Progenitor cell of endocrine pancreas (in vitro differentiated cells): ENCODE measurements around the gene COL23A1. TPM values are rescaled to one million over a fixed set of nuclear protein-coding genes. Genes with fewer than 3 reads are reported as not detected.

Source experiments
- DNase-seq: peaks from one replicate; pipeline ENCODE4 v3.0.0; 2021; ENCODE audit warnings: low spot score; ENCODE audit not compliant: unreplicated experiment
- H3K27ac Mint-ChIP-seq: 2 replicates; pipeline ENCODE4 v1.8.0; 2021; ENCODE audit warnings: mild to moderate bottlenecking, moderate library complexity, mixed read lengths
- H3K27me3 Mint-ChIP-seq: 2 replicates; pipeline ENCODE4 v1.8.0; 2021; ENCODE audit warnings: mixed read lengths
- H3K36me3 Mint-ChIP-seq: 2 replicates; pipeline ENCODE4 v1.8.0; 2022; ENCODE audit warnings: mixed read lengths; ENCODE audit not compliant: insufficient read depth
- H3K4me1 Mint-ChIP-seq: 2 replicates; pipeline ENCODE4 v1.8.0; 2021; ENCODE audit warnings: low read depth, mixed read lengths
- H3K4me3 Mint-ChIP-seq: 2 replicates; pipeline ENCODE4 v1.8.0; 2021; ENCODE audit warnings: low read depth, mild to moderate bottlenecking, moderate library complexity, mixed read lengths
- H3K9me3 Mint-ChIP-seq: 2 replicates; pipeline ENCODE4 v1.8.0; 2021; ENCODE audit warnings: low read depth, mixed read lengths
- total RNA-seq: library from RNA; stranded (reverse); gene quantifications from 2 replicates; pipeline ENCODE4 v1.2.1, GENCODE V29; 2021
- TF ChIP-seq, protein P1 (sequence below): fragments of 200-600 bp; sonication (generic); IDR thresholded peaks from one replicate; pipeline ENCODE4 v1.5.0; 2021; ENCODE audit warnings: antibody characterized with exemption, mild to moderate bottlenecking; ENCODE audit not compliant: unreplicated experiment

COL23A1 gene
- total RNA-seq, 1 donor from 2014 or later: 0.36 TPM

DNA sequence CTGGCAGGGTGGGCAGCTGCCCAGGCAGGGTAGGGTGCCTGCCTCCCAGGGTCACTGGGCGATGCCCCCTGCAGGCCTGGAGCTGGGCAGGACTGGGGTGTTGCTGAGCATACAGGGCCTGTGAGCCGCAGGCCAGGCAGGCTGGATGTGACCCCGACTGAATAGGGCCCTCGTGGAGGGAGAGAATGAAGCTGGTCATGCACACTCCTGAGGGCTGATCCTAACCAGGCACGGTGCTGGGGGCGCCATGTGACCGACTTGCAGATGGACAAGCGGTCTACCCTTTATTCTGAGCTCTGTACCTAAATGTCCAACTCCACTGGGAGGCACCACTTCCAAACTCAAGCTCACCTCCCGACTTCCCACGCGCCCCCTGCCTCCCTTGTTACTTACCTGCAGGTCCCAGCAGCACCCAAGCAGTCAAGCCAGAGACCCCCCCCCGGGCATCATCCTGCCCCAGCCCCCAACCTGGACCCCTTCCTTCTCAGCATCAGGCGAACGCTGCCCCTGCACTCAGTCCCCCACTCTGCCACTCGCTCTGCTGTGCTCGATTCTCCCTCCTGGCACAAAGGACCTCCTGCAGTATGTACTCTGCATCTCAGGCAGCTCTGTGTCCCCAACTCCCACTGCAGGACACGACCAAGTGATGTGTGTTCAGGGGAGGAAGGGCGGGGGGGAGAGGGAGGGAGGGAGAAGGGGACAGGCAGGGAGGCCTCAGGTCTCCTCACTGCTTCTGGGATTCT, 280.8 kb downstream of the COL23A1 start:
- TF ChIP-seq, protein P1, sequence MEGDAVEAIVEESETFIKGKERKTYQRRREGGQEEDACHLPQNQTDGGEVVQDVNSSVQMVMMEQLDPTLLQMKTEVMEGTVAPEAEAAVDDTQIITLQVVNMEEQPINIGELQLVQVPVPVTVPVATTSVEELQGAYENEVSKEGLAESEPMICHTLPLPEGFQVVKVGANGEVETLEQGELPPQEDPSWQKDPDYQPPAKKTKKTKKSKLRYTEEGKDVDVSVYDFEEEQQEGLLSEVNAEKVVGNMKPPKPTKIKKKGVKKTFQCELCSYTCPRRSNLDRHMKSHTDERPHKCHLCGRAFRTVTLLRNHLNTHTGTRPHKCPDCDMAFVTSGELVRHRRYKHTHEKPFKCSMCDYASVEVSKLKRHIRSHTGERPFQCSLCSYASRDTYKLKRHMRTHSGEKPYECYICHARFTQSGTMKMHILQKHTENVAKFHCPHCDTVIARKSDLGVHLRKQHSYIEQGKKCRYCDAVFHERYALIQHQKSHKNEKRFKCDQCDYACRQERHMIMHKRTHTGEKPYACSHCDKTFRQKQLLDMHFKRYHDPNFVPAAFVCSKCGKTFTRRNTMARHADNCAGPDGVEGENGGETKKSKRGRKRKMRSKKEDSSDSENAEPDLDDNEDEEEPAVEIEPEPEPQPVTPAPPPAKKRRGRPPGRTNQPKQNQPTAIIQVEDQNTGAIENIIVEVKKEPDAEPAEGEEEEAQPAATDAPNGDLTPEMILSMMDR: no peak
- Mint-ChIP-seq H3K36me3 (no peaks in the 10 kb centered on the region), H3K4me1 (peaks cover 2% of the 10 kb centered on the region), H3K27ac (no peak overlapping the region), H3K27me3 (peaks cover 14% of the 10 kb centered on the region), H3K4me3 (no peak overlapping the region), H3K9me3 (no peaks in the 10 kb centered on the region)
- no peak for DNase-seq

DNA sequence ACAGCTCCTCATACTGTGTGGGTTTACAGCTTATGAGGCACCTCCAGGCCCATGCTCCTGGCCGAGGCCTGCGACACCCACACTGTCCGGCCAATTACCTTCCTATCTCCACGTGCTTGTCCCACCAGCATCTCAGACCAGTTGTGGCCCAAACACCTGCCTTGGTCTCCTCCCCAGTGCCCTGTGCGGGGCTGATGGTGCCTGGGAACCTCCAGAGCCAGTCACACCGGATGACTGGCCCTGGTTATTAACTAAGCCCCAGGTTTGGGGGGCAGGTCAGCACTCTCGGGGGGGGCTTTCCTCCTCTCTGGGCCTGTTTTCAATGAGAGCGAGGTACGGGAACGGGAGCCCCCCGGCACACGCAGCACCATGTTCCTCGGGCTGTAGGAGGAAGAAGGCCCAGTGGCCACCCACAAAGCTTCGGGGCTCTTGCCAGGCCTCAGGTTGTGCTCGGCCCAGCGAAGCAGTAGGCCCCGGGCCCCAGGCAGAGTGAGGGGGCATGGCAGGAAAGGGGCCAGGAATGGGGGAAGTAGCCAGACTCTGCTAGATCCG, 281.6 kb downstream of the COL23A1 start:
- TF ChIP-seq, protein P1: no peak
- no peak overlapping the region for H3K4me3 Mint-ChIP-seq
- peaks cover 2% of the 10 kb centered on the region for H3K4me1 Mint-ChIP-seq
- no peak overlapping the region for H3K27ac Mint-ChIP-seq
- no peaks in the 10 kb centered on the region for H3K9me3 Mint-ChIP-seq
- H3K36me3 Mint-ChIP-seq: no peaks in the 10 kb centered on the region
- DNase-seq: no peak
- peaks cover 13% of the 10 kb centered on the region for H3K27me3 Mint-ChIP-seq

DNA sequence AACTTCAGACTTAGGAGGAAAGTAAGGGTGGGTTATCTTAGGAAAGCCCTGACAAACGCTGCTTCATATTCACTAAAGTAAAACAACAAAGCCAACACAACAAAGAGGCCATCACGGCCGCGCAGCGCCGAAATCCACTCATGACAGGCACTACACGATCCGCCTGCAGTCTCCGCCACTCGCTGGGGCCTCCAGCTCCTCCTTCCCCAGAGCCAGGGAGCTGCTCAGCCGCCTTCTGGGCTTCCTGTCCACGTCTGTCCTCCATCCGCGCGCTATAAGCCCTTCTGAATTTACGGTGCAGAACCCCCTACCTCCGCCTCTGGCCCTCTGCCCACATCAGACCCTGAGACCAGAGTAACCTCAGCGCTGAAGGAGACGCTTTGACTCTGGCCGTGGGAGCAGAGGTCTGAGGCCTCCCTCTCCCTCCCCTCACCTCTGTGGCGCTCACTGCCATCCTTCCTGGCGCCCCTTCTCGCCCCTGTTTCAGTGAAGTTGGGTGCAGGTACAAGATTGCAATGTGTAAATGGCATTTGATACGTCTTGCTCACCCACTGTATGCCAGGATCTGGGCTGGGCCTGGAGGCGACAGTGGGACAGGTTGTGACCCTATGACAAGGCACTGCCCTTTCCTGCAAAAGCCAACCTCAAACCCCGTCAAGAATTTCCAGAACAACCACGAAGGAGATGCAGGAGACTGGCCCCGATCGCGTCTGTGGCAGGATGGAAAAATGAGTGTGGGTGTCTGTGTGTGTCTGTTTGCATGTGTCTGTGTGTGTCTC, 282.7 kb downstream of the COL23A1 start:
- Mint-ChIP-seq H3K9me3 (no peaks in the 10 kb centered on the region), H3K4me3 (no peak overlapping the region), H3K27me3 (peaks cover 11% of the 10 kb centered on the region), H3K4me1 (no peaks in the 10 kb centered on the region), H3K36me3 (no peaks in the 10 kb centered on the region), H3K27ac (no peak overlapping the region)
- no peak for DNase-seq
- TF ChIP-seq, protein P1: no peak

DNA sequence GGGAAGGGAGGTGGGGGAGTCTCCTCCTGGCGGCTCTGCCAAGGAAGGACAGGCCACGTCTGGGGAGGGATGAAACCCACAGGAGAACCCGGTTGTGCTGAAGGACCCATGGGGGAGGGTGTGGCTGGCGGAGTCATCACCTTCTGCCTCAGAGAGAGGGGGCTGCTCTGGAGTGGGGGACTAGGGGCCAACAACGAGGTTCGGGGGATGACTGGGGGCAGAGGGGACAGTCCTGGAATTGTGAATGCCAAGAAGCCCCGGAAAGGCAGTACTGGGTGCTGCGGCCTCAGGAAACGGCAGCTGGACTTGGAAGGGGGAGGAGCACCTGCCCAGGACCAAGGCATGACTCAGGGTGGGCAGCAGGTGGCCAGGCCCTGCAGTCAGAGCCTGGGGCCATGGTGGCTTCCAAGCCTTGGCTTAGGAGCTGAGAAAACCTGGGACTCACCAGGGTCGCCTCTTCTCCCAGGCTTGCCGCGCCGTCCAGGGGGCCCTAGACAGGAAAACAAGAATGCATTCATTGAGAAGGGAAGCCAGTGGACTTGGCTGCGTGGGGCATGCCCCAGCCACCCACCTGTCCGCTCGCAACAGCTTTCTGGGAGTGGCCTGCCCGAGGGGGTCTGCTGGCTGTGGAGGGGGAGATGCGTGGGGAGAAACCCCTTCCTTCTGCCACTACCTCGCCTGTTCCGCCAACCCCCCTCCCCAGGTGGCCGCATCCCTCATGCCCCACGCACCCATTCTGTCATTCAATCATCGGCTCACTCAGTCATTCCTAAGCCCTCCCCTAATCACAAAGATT, 283.6 kb downstream of the COL23A1 start:
- Mint-ChIP-seq H3K27ac (no peak overlapping the region), H3K36me3 (no peaks in the 10 kb centered on the region), H3K9me3 (no peaks in the 10 kb centered on the region), H3K4me3 (no peak overlapping the region), H3K27me3 (peaks cover 11% of the 10 kb centered on the region), H3K4me1 (no peaks in the 10 kb centered on the region)
- no peak for DNase-seq
- TF ChIP-seq, protein P1: no peak

DNA sequence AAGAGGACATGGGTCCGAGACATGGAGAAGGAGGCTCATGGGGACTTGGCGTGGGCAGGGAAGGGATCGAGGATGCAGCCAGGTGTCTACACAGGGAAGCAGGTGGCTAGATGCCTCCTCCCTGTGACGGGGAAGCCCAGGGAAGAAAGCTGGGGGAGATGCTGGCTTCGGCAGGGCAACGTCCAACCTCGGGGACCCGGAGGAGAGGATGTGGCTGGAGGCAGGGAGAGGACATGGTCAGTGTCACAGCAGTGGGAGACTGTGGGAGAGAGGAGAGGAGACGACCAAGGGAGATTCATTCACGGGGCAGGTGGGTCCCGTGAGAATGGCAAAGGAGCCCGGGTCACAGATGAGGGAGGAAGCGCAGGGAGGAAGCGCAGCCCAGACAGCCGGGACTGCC, 284.4 kb downstream of the COL23A1 start:
- Mint-ChIP-seq H3K9me3 (peaks cover 4% of the 10 kb centered on the region), H3K27me3 (peaks cover 11% of the 10 kb centered on the region), H3K36me3 (no peaks in the 10 kb centered on the region), H3K4me3 (no peak overlapping the region), H3K27ac (no peak overlapping the region), H3K4me1 (no peaks in the 10 kb centered on the region)
- TF ChIP-seq, protein P1: no peak
- no peak for DNase-seq
